ENCODE results near the gene YTHDC2. TPM values are rescaled to one million over a fixed set of nuclear protein-coding genes. Genes with fewer than 3 reads are reported as not detected.

Gene YTHDC2
- total and polyA plus RNA-seq, 2 of the 13 experiments (the other 11 are each of a cell fraction or from before 2014, with no cell fraction given) = 6.7 to 17.8 TPM

DNA sequence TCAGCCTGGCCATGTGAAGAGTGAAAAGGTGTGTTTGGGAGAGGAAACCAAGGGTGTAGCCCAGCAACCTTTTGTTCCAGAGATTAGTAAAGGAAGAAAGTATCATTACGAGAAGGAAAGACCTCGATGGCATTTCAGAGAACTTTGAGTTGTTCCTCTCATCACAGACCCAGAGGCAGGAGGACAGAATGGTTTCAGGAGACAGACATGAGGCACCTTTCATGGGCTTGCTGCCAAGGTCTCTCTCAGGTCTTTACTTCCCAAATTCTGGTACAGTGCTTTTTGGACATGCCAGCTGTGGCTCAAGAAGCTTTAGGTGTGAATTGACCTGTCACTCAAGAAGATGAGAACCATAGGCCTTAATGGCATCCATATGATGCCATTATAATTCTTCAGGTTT is 22.5 kb upstream of the YTHDC2 start (continued):
- no peak for TF ChIP-seq TARDBP (CRISPR knock-in tag; IDR thresholded peaks at IDR 0.05)
- TF ChIP-seq, protein P1, sequence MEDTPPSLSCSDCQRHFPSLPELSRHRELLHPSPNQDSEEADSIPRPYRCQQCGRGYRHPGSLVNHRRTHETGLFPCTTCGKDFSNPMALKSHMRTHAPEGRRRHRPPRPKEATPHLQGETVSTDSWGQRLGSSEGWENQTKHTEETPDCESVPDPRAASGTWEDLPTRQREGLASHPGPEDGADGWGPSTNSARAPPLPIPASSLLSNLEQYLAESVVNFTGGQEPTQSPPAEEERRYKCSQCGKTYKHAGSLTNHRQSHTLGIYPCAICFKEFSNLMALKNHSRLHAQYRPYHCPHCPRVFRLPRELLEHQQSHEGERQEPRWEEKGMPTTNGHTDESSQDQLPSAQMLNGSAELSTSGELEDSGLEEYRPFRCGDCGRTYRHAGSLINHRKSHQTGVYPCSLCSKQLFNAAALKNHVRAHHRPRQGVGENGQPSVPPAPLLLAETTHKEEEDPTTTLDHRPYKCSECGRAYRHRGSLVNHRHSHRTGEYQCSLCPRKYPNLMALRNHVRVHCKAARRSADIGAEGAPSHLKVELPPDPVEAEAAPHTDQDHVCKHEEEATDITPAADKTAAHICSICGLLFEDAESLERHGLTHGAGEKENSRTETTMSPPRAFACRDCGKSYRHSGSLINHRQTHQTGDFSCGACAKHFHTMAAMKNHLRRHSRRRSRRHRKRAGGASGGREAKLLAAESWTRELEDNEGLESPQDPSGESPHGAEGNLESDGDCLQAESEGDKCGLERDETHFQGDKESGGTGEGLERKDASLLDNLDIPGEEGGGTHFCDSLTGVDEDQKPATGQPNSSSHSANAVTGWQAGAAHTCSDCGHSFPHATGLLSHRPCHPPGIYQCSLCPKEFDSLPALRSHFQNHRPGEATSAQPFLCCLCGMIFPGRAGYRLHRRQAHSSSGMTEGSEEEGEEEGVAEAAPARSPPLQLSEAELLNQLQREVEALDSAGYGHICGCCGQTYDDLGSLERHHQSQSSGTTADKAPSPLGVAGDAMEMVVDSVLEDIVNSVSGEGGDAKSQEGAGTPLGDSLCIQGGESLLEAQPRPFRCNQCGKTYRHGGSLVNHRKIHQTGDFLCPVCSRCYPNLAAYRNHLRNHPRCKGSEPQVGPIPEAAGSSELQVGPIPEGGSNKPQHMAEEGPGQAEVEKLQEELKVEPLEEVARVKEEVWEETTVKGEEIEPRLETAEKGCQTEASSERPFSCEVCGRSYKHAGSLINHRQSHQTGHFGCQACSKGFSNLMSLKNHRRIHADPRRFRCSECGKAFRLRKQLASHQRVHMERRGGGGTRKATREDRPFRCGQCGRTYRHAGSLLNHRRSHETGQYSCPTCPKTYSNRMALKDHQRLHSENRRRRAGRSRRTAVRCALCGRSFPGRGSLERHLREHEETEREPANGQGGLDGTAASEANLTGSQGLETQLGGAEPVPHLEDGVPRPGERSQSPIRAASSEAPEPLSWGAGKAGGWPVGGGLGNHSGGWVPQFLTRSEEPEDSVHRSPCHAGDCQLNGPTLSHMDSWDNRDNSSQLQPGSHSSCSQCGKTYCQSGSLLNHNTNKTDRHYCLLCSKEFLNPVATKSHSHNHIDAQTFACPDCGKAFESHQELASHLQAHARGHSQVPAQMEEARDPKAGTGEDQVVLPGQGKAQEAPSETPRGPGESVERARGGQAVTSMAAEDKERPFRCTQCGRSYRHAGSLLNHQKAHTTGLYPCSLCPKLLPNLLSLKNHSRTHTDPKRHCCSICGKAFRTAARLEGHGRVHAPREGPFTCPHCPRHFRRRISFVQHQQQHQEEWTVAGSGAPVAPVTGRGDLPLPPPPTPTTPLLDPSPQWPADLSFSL (CRISPR knock-in tag; IDR thresholded peaks at IDR 0.05) = no peak

DNA sequence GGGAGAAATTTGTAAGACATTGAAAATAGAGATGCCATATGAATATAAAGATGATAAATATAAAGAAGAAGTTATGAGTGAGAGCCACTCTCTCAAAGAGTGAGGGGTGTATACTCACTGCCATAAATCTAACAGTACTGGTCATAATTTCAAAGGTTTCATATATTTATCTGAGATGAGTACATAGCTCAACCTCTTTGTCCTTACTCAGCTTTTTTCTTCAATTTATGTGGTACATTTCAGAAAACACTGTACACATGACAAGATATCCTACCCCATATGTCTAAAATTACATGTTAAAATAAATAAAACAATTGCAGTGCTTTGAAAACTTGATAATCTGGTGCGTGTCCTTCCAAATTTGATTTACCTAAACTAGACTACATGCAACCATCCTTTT is 20.0 kb upstream of the YTHDC2 start:
- 0% methylated on average over 1 of the region's 1 CpG for WGBS (ENCODE audit: low lambda C conversion rate)

More for the DNA sequence above, 20.0 kb upstream of the YTHDC2 start:
- Histone ChIP-seq H3K4me2 (ENCODE audit: low read depth, low read length) (no peak overlapping the region), H3K4me1 (ENCODE audit: insufficient read depth, low read length) (peaks cover 8% of the 10 kb centered on the region), H3K9me3 (ENCODE audit: low read length) (peaks cover 18% of the 10 kb centered on the region), H3K9ac (ENCODE audit: insufficient read depth, low read depth, low read length) (no peak overlapping the region), H3K27me3 (ENCODE audit: control insufficient read depth in 1 of 2, insufficient read depth in 2 of 2, low read length in 2 of 2) (peaks cover 1 to 6% of the 10 kb centered on the region in 2 experiments; a peak in 2 of 5 replicates), H3K4me3 (replicated peaks in 1 of 3; ENCODE audit: insufficient read depth in 1 of 3, low read depth in 2 of 3, low read length in 3 of 3) (no peak overlapping the region), H3K79me2 (ENCODE audit: insufficient read depth, low read length) (no peaks in the 10 kb centered on the region), H3K27ac (ENCODE audit: extremely low read length, insufficient read depth, low read length) (no peak overlapping the region), H3K36me3 (replicated peaks in 1 of 2; ENCODE audit: control insufficient read depth in 1 of 2, insufficient read depth in 2 of 2, low read length in 2 of 2) (no peaks in the 10 kb centered on the region), H2AFZ (ENCODE audit: low read length) (no peak overlapping the region), H4K20me1 (ENCODE audit: insufficient read depth, low read length) (no peaks in the 10 kb centered on the region)
- in situ Hi-C loops (cut with HindIII; ENCODE audit: extremely low pct_ligation_motif_present, low pct_unique_long_range_greater_than_20kb) = no loop called here
- BruUV-seq (replicated peaks) = no TSS peak
- no peak for DNase-seq (ENCODE audit: low spot score)
- TF ChIP-seq MAFF (IDR thresholded peaks at IDR 0.05; ENCODE audit: low read depth, low read length) = peak; percentile 56; the same call in 1 of the 2 replicates
- TF ChIP-seq EZH2 (conservative IDR thresholded peaks at IDR 0.05; ENCODE audit: low read depth, low read length) = no peak
- no peak for TF ChIP-seq IKZF4 (CRISPR knock-in tag; IDR thresholded peaks at IDR 0.05; ENCODE audit: borderline replicate concordance, low read depth, not compliant biosample characterization)
- no peak for TF ChIP-seq KDM4B (CRISPR knock-in tag; IDR thresholded peaks at IDR 0.05)
- TF ChIP-seq MAFK (conservative IDR thresholded peaks at IDR 0.05 in 1 of 2, IDR thresholded peaks at IDR 0.05 in 1 of 2; ENCODE audit: low read length in 2 of 2) = peak; percentile 28 to 66; a peak in 3 of 4 replicates
- no peak for TF ChIP-seq ZNF253 (CRISPR knock-in tag; IDR thresholded peaks at IDR 0.05; ENCODE audit: borderline replicate concordance)
- TF ChIP-seq ZSCAN12 (CRISPR knock-in tag; IDR thresholded peaks at IDR 0.05) = no peak
- no peak for TF ChIP-seq ZNF615 (CRISPR knock-in tag; IDR thresholded peaks at IDR 0.05; ENCODE audit: borderline replicate concordance)
- ATAC-seq = no peak
- no peak for FAIRE-seq
- ChIA-PET CTCF (ENCODE audit: low intra/inter-chr PET ratio, low total read pairs) (no interaction called here), POLR2A (no interaction called here)
- intact Hi-C loops (cut with micrococcal nuclease; ENCODE audit: unreplicated experiment) = no loop called here

Data from HepG2 (cell line).